Dermis microvascular lymphatic vessel endothelial cell (primary cell): ENCODE results near the gene SEPTIN3. TPM values are rescaled to one million over a fixed set of nuclear protein-coding genes. Genes with fewer than 3 reads are reported as not detected.
A peak's percentile ranks its signal among the peaks of the same experiment; 100 is the strongest.

ENCODE experiments used
- DNase-seq, 2 donors: peaks; one replicate each; pipeline versions ENCODE4 v3.0.0 to v3.0.0-alpha.2; 2010; ENCODE audit warnings: low read depth in 2 of 2
- total RNA-seq: library from RNA; depleted of rRNA; stranded (reverse); fragments of >200 nt; gene quantifications from 2 replicates; pipeline ENCODE4 v1.2.1, GENCODE V29; 2014

SEPTIN3 gene
- total RNA-seq, 1 donor from 2014 or later: under 0.01 TPM

GRCh38 chr22:41975299-41976069 is 6.2 kb downstream of the SEPTIN3 start:
- no peak for DNase-seq

GRCh38 chr22:41976070-41976901 is 7.0 kb downstream of the SEPTIN3 start:
- DNase-seq: peak in 1 of 2 donors; percentile 23

GRCh38 chr22:41976961-41977566 is 7.8 kb downstream of the SEPTIN3 start:
- DNase-seq: no peak

- no peak for DNase-seq
These were observed 9.5 kb downstream of the SEPTIN3 start for GRCh38 chr22:41978732-41979131.

GRCh38 chr22:41979423-41980250 is 10.4 kb downstream of the SEPTIN3 start:
- DNase-seq: no peak

- DNase-seq: no peak
These were observed 13.6 kb downstream of the SEPTIN3 start for GRCh38 chr22:41982865-41983264.

- no peak for DNase-seq
These were observed 14.5 kb downstream of the SEPTIN3 start for GRCh38 chr22:41983513-41984405.

GRCh38 chr22:41987276-41987675 is 18.0 kb downstream of the SEPTIN3 start:
- no peak for DNase-seq

GRCh38 chr22:41989246-41989645 is 20.0 kb downstream of the SEPTIN3 start:
- no peak for DNase-seq

GRCh38 chr22:41991111-41991510 is 21.9 kb downstream of the SEPTIN3 start:
- DNase-seq: no peak

- DNase-seq: no peak
These were observed 23.3 kb downstream of the SEPTIN3 start for GRCh38 chr22:41992496-41992895.

- DNase-seq: no peak
These were observed 26.0 kb downstream of the SEPTIN3 start for GRCh38 chr22:41995211-41995610.

- DNase-seq: no peak
These were observed 27.6 kb downstream of the SEPTIN3 start for GRCh38 chr22:41996826-41997225.

GRCh38 chr22:41998361-41999261 is 29.4 kb downstream of the SEPTIN3 start, which contains the start of gene WBP2NL:
Gene WBP2NL (plus strand): TSS chr22:41998788. CDS start chr22:41998819, 31 bp downstream.
- peak; percentile 9 to 78 for DNase-seq

GRCh38 chr22:42000466-42000865 is 31.2 kb downstream of the SEPTIN3 start:
- DNase-seq: no peak

GRCh38 chr22:42001121-42001520 is 31.9 kb downstream of the SEPTIN3 start:
- DNase-seq: peak in 1 of 2 donors; percentile 37

- DNase-seq: no peak
These were observed 32.5 kb downstream of the SEPTIN3 start for GRCh38 chr22:42001706-42002105.

GRCh38 chr22:42007922-42008321 is 38.7 kb downstream of the SEPTIN3 start:
- no peak for DNase-seq

GRCh38 chr22:42010778-42011177 is 41.5 kb downstream of the SEPTIN3 start:
- DNase-seq: no peak
